DMS53 (cell line): ENCODE measurements around the gene C1orf232.

Experiments
- DNase-seq: peaks from one replicate; lab custom pipeline; 2025; lab: John Stamatoyannopoulos, UW

C1orf232 gene

DNA sequence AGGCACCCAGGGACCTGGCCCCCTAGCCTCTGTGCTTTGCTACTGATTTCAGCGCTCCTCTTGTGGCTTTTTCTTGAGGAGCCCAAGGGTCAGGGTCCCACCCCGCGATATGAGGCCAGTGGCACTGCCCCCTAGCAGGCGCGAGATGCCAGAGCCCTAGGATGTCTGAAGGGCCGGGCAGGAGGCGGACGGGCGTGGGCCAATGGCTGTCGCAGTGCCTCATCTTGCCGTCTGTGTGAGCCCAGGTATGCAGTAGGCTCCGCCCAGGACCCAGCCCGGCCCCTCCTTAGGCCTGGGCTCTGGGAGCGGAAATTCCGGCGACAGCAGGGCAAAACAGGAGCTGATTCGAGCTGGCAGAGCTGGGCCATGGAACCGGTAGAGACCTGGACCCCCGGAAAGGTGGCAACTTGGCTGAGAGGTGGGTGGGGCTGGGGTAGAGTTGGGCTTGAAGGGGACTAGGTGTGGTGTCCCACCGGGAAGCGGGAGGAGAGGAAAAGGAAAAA, 8.5 kb upstream of the C1orf232 start, which contains the start of gene CNKSR1:
TSS of gene CNKSR1 (plus strand) at position 310 of the 503 bp plus-strand sequence. CDS start at position 367, 57 bp downstream.
- DNase-seq = peak; percentile 95

GRCh38 chr1:26175346-26175745, 6.6 kb upstream of the C1orf232 start:
- no peak for DNase-seq

GRCh38 chr1:26171084-26172072, 2.6 kb upstream of the C1orf232 start, which contains the start of gene ZNF593OS:
TSS of gene ZNF593OS (minus strand) at chr1:26171832. CDS start at chr1:26171661, 171 bp downstream.
- DNase-seq = no peak

GRCh38 chr1:26170472-26170821, 1.7 kb upstream of the C1orf232 start:
- peak; percentile 62 for DNase-seq

GRCh38 chr1:26169669-26170471, 1.1 kb upstream of the C1orf232 start, which contains the start of gene ZNF593:
TSS of gene ZNF593 (plus strand) at chr1:26169908. CDS start at chr1:26169984, 76 bp downstream.
- DNase-seq = peak; percentile 96

DNA sequence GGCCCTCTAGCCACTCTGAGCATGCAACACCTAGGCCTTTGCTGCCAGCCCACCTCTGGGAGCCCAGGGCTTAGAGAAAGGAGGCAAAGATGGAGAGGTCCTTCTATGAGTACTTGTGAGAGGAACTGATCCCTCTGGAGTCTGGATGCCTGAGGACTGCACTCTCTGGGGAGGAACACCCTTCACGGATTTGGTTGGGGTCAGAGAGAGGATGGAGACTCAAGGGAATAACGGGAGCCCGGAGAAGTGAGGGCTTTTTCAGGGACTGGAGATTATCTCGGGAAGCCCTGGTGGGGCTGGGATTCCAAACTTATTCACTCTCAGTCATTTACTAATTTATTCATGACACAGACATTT, 413 bp upstream of the C1orf232 start:
- DNase-seq = no peak

GRCh38 chr1:26166719-26167281, 2.0 kb downstream of the C1orf232 start:
- no peak for DNase-seq

GRCh38 chr1:26164861-26165842, 3.6 kb downstream of the C1orf232 start:
- peak; percentile 18 for DNase-seq

DNA sequence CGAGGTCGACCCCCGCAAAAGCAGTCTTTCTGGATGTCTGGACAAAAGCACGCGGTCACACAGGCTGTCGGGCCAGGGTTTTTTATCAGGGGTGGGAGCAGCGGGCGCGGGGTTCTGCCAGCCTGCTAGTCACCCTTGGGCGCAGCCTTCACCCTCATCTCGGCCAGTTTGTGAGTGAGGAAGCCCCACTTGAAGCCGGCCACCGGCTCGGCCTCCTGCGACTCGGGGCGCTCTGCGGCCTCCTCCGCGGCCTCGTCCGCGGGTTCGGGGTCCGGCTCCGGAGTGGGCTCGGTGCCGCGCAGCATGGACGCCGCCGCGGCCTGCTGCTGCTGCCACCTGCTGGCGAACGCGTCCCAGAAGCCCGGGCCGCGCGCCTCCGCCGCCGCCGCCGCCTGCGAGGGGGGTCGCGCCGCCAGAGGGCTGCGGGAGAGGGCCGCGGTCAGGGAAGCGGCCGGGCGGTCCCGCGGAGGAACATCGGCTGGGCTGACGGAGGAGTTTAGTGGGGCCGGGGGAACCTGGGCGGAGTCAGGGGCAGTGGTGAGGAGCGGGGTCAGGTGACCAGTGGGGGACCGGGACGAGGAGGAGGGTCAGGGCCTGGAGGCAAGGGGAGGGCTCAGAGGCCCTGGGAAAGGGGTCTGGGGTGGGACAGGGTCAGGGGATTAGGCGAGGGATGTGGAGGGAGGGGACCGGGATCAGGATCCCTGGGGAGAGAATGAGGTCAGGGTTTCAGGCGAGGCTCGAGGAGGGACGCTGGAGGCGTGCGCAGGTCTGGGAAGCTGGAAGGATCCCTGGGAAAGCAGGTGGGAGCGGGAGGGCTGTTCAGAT, 4.5 kb downstream of the C1orf232 start:
- DNase-seq = peak; percentile 72

- DNase-seq = peak; percentile 61
Observed at GRCh38 chr1:26163684-26164035, 5.1 kb downstream of the C1orf232 start.

DNA sequence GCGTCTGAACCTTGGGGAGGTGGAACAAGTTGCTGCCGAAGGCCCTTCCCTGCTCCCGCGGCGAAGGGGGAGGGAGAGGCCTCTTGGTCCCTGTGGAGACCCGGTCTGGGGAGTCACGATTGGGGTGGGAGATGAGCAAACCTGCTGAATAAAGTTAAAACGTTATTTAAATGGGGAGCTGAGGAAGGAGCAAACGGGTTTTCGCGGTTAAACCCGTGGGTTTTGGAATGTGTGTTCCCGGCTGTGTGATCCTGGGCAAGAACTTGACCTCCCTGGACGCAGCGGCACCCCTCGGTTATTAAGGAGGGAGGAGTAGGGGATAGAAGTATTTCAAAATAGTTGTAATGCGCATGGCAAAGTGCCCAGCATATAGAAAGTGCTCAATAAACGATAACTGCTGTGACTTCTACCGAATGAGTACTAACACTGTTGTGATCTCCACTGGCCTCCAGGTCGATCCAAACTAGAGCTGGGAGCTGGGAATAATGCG, 6.5 kb downstream of the C1orf232 start:
- no peak for DNase-seq

- DNase-seq = peak; percentile 82
Observed at GRCh38 chr1:26161415-26162219, 7.1 kb downstream of the C1orf232 start.

DNA sequence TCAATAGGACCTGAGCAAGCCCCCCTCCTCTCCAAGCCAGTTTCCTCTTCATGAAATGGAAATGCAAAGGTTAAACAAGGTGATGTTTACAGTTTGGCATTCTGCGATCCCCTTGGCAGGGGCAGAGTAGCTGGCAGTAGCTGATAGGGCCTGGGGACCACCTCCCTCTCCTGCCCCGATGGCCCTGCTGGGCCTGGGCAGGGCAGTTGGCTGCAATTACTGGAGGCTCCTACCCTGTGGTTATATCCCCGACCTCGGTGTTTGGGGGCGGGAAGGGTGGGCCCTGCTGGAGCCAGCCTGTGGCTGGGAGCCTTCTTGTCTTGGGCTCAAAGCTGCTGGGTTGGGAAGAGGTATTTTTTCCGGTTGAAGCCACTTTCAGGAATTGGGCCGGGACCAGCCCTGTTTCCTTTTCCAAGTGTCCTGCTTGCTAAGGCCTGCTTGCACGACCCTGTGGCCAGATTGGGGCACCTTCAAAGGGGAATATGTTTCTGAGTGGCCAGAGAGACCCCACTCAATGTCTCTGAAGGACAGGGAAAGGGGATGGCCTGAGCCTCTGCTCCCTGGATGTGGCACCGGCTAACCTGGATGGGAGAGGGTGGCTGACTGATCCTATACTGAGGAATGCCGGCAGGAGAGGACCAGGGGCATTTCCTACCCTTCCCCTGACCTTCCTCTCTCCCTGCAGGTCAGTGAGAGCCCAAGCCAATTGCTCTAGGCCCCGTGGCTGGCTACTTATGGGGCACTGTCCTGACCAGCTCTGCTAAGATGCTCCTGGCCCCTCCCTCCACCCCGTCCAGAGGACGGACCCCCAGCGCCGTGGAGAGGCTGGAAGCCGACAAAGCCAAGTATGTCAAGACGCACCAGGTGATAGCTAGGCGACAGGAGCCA, 8.0 kb downstream of the C1orf232 start:
- no peak for DNase-seq

DNA sequence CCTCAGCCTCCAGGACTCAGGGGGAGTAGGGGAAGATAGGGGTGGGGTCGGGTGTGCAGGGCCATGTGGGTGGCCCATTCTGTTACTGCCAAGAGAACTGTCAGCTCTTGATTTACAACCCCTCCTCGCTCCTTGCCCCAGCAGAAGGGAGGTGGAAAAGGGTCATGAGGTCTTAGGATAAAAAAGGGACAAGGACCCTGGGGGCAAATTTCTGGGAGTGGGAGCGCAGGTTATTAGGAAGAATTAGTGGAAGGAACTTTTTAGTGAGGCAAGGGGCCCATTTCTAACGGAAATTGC, 9.1 kb downstream of the C1orf232 start:
- DNase-seq = no peak

DNA sequence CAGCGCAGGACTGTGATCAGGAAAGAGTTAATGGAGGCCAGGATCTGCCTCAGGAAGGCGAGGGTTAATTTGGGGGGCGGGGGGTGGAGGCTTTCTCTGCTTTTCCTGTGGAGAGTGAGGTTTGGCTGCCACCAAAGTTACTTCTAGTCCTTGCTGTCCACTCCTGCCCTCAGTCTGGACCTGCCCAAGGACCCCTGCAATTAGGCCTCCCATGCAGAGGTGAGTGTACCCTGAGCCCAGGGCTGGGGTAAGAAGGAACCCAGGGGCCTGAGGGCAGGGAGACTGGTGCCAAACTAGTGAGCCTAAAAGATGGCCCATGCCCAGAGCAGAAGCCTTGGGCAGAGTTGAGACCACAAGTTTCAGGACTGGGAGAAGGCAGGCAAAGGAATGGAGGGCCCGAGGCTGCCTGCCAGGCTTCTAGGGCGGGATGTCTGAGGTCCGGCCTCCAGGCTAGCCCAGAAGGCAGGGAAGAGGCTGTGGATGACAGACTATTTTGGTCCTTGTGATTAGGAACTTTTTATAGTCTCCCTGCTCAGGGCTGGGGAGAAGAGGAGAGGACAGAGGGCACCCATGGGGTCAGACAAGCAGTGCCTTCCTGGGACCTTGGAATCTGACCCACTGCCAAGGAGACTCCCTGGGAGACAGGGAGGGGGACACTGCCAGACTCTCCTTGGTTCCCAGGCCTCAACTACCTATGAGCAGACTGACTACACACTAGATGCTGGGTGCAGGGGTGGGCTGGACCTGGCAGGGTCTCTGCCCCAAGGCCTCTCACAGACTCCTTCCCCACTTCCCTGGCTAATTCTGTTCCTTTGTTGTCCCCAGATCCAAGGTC, 9.6 kb downstream of the C1orf232 start, which contains the start of gene FAM110D:
TSS of gene FAM110D (plus strand) at position 172 of the 835 bp plus-strand sequence. CDS start 2,213 bp downstream, outside the sequence.
- DNase-seq = no peak

- no peak for DNase-seq
Observed at GRCh38 chr1:26158271-26158907, 10.4 kb downstream of the C1orf232 start.
